Adrenal gland (tissue), 5 donors: ENCODE data around the gene PARG.
"Not testable (repeated sequence)": the region's sequence is repeated elsewhere in the genome, so short reads cannot be mapped to it uniquely, and the experiment has no call there.

ENCODE experiments used
- POLR2A ChIP-seq, 2 donors: fragments of 450-650 bp; IDR thresholded peaks; one replicate each; pipeline ENCODE4 v1.6.1; 2017; ENCODE audit warnings: antibody characterized with exemption in 2 of 2, mild to moderate bottlenecking in 2 of 2, moderate library complexity in 1 of 2
- TF ChIP-seq, protein P1 (sequence below), 6 experiments: fragments of 450-650 bp in 4 of 6; fragments of 200-600 bp in 2 of 6; sonication (generic) in 1 of 6; IDR thresholded peaks; 1 replicate in 5 of 6; 2 replicates in 1 of 6; pipeline versions ENCODE4 v1.5.1 to v1.8.0; 2016 to 2021; ENCODE audit warnings: antibody characterized with exemption in 6 of 6, mild to moderate bottlenecking in 2 of 6, moderate library complexity in 1 of 6
- donor health status: DM: no; HTN: no; CAD: no.

GRCh38 chr10:49923572-49923971 lies 18.3 kb downstream of the PARG start:
- TF ChIP-seq, protein P1, sequence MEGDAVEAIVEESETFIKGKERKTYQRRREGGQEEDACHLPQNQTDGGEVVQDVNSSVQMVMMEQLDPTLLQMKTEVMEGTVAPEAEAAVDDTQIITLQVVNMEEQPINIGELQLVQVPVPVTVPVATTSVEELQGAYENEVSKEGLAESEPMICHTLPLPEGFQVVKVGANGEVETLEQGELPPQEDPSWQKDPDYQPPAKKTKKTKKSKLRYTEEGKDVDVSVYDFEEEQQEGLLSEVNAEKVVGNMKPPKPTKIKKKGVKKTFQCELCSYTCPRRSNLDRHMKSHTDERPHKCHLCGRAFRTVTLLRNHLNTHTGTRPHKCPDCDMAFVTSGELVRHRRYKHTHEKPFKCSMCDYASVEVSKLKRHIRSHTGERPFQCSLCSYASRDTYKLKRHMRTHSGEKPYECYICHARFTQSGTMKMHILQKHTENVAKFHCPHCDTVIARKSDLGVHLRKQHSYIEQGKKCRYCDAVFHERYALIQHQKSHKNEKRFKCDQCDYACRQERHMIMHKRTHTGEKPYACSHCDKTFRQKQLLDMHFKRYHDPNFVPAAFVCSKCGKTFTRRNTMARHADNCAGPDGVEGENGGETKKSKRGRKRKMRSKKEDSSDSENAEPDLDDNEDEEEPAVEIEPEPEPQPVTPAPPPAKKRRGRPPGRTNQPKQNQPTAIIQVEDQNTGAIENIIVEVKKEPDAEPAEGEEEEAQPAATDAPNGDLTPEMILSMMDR (IDR thresholded peaks at IDR 0.05) = not testable (repeated sequence)
- TF ChIP-seq POLR2A (IDR thresholded peaks at IDR 0.05) = not testable (repeated sequence)
